ENCODE data around the gene SNX3. TPM values are rescaled to one million over a fixed set of nuclear protein-coding genes. Genes with fewer than 3 reads are reported as not detected.
"Not testable (repeated sequence)": the region's sequence is repeated elsewhere in the genome, so short reads cannot be mapped to it uniquely, and the experiment has no call there.

SNX3 gene
- polyA plus RNA-seq, 4 donors: 205 to 300 (median 248) TPM

GRCh38 chr6:108263371-108263770 is 2.5 kb upstream of the SNX3 start:
- no peak for DNase-seq (ENCODE audit: low read depth in 4 of 4, low spot score in 3 of 4)

GRCh38 chr6:108260126-108260808 is 573 bp downstream of the SNX3 start:
- DNase-seq (ENCODE audit: low read depth in 4 of 4, low spot score in 3 of 4): peak; percentile 24 to 41 (median 31)

DNA sequence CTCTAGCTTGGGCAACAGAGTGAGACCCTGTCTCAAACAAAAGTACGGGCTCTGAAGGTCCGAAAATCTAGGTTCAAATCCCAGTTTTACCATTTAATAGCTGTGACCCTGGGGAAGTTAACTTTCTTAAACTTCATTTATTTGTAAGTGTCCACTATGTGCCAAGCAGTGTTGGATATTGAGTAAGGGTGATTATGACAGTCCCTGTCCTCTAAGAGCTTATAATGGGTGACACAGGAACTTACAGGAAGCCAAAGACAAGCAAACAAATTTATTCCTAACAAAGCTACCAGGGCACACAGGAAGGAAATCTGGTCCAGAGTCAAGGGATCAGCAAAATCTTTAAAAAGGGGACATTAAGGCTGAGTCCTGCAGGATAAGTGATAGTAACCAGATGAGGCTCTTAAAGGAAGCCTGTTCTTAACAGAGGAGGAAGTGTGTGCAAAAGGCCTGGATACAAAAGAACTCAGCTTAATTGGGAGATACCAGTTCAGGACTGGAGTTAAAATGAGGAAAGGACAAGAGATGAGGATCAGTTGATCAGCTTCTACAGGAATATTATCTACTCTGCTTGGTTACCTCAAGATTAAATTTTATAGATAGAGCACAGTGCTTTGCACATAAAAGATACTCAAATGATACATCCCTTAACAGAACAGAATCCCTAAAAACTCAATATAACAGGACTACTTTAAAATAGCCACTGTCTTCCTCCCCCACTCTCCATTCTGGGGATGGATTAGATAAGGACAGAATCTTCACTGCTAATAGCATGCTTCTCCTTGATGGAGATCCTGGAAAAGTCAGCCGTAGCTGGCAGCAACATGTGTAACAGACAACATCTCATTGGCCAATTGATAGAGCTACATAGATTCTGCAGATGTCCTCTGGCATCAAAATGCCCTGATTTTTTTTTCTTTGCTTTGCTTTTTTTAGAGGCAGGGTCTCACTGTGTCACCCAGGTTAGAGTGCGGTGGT is 6.1 kb downstream of the SNX3 start:
- no peak for DNase-seq (ENCODE audit: low read depth in 4 of 4, low spot score in 3 of 4)

GRCh38 chr6:108253241-108253640 is 7.6 kb downstream of the SNX3 start:
- DNase-seq (ENCODE audit: low read depth in 4 of 4, low spot score in 3 of 4): no peak

- DNase-seq (ENCODE audit: low read depth in 4 of 4, low spot score in 3 of 4): no peak
Measured at GRCh38 chr6:108252055-108252454, 8.8 kb downstream of the SNX3 start.

DNA sequence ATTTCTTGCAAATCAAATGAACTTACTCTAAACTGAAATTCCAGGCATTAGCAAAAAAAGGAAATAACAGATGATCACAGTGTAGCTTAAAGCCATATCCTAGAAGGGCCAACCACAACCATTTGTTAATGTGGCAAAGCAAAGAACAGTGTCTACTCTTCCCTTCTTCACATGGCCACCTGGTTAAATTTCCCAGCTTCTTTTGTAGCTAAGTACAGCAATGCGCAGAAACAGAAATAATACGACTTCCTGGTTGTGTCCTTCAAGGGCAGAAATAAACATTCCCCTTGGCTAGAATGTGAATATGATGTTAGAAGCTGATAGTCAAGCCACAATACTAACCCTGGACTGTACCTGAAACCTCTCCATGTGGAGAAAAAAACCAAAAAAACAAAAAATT is 9.6 kb downstream of the SNX3 start:
- no peak for DNase-seq (ENCODE audit: low read depth in 4 of 4, low spot score in 3 of 4)

- no peak for DNase-seq (ENCODE audit: low read depth in 4 of 4, low spot score in 3 of 4)
Measured at GRCh38 chr6:108250240-108250866, 10.5 kb downstream of the SNX3 start.

DNA sequence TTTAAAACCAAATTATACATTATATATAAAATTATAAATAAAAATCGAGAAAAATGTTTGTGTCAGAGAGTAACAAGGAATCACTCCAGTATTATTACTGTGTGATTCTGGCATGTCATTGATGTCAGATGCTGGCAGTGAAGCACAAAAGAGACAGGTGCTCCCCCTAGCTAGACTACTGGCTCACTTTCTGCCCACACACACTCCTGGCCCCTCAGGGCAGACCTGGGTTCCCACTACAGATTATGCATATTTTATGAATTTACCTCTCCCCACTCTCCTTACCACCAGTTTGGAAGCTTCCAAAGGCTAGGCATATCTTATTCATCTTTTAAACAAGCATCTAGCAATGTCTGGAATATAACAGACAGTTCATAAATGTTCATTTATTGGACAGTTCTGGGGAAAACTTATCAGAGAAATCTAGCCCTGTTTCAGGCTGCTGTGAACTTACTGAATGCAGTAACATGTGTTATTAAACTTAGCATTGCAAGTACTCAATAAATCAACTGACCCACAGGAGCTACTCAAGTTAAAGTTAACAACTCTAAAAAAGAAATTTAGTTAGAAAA is 12.8 kb downstream of the SNX3 start:
- no peak for DNase-seq (ENCODE audit: low read depth in 4 of 4, low spot score in 3 of 4)

DNA sequence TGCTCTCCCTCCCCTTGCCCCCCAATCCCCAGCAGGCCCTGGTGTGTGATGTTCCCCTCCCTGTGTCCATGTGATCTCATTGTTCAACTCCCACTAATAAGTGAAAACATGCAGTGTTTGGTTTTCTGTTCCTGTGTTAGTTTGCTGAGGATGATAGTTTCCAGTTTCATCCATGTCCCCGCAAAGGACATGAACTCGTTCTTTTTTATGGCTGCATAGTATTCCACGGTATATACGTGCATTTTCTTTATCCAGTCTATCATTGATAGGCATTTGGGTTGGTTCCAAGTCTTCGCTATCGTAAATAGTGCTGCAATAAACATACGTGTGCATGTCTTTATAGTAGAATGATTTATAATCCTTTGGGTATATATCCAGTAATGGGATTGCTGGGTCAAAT is 15.7 kb downstream of the SNX3 start:
- DNase-seq (ENCODE audit: low read depth in 4 of 4, low spot score in 3 of 4): not testable (repeated sequence)

DNA sequence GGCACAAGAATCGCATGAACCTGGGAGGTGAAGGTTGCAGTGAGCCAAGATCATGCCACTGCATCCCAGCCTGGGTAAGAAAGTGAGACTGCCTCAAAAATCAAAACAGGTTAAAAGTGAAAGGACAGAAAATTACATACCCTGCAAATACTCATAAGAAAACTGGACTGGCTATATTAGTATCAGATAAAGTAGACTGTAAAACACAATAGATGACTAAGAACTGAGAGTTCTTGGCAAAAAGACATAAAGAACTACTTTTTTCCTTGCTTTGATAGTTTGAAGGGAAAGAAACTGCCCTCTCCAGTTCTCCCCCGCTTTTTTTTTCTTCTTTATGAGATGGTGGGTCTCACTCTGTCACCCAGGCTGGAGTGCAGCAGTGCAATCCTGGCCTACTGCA is 17.0 kb downstream of the SNX3 start:
- DNase-seq (ENCODE audit: low read depth in 4 of 4, low spot score in 3 of 4): no peak

DNA sequence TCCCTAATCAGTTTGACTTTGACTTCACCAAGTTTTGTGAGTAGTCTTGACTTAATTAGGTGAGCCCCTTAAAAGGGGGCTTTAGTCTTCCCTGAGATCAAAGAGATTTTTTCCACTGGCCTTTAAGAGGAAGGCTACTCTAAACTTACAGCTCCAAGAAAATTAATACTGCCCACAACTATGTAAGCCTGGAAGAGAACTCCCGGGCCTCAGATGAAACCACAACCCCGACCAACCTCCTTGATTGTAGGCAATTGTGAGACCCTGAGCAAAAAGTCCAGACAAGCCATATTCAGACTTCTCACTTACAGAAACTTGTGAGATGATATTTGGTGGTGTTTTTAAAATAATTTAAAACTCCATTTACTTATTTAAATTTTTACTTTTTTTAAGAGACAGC is 18.1 kb downstream of the SNX3 start:
- DNase-seq (ENCODE audit: low read depth in 4 of 4, low spot score in 3 of 4): no peak

GRCh38 chr6:108242259-108242658 is 18.6 kb downstream of the SNX3 start:
- no peak for DNase-seq (ENCODE audit: low read depth in 4 of 4, low spot score in 3 of 4)

DNA sequence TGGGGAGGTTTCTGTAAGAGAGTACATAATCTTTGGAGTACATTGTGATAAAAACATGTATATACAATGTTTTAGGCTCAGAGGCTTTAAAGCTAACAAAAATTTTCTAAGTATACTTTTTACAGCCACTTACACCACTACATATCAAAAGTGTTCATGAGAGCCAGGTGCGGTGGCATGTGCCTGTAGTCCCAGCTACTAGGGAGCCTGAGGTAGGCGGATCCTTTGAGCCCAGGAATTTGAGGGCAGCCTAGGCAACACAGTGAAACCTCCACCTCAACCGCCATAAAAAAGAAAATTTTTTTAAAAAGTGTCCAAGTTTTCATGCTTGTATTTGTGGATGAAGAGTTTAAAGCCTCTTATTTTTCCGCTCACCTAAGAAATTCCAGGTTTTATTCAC is 22.5 kb downstream of the SNX3 start:
- DNase-seq (ENCODE audit: low read depth in 4 of 4, low spot score in 3 of 4): no peak

- DNase-seq (ENCODE audit: low read depth in 4 of 4, low spot score in 3 of 4): no peak
Measured at GRCh38 chr6:108236791-108237190, 24.0 kb downstream of the SNX3 start.

DNA sequence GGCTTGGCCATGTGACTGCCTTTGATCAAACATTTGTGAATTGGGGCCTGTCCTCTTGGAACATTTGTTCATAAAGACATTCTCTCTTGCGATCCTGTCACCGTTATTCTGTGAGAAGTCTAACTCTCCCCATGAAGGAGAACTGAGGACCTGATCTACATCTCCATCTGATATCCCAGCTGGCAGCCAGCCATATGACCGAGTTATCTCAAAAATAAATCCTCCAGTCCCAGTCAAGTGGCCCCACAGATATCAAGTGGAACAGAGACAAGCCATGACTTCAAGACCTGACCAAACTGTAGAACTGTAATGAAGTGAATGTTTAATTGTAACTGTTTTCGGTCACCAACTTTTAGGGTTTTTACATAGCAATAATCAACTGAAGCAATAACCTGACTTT is 25.7 kb downstream of the SNX3 start:
- no peak for DNase-seq (ENCODE audit: low read depth in 4 of 4, low spot score in 3 of 4)

GRCh38 chr6:108228416-108228815 is 32.4 kb downstream of the SNX3 start:
- no peak for DNase-seq (ENCODE audit: low read depth in 4 of 4, low spot score in 3 of 4)

DNA sequence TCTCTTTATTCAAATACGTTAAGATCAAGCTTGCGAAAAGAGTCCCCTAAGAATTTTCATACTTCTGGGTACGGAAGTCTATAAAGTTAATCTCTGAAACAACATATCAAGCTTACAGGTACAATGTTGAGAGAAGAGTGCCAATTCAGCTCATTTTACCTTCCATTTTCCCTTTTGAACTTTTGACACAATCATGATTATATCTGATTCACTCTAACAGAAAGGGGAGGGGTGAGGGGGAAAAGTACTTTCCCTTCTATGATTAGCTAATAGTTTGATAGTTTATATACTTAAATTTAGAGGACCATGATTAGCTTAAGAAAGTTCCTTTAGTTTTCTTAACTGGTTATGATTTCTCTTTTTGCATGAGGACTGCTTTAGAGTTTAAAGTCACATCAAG is 33.5 kb downstream of the SNX3 start:
- DNase-seq (ENCODE audit: low read depth in 4 of 4, low spot score in 3 of 4): no peak

GRCh38 chr6:108222504-108222903 is 38.3 kb downstream of the SNX3 start:
- no peak for DNase-seq (ENCODE audit: low read depth in 4 of 4, low spot score in 3 of 4)

GRCh38 chr6:108222064-108222463 is 38.8 kb downstream of the SNX3 start:
- no peak for DNase-seq (ENCODE audit: low read depth in 4 of 4, low spot score in 3 of 4)

DNA sequence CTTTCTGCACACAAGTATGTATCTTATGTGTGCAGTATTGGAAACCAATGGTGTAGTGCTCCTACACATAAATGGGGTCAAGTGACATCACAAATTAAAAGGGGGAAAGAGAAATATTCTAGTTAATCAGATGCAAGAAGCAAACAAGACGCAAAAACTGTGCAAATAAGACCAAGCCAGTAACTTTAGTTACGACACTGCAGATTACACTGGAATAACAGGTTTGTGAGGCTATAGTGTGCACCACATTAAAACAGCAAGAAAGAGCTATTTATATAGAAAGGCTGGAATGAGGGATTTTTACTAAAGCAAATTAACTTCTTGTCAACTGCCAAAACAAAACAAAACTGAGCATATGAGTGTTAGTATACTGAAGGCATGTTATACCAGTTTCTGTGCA is 49.2 kb downstream of the SNX3 start:
- DNase-seq (ENCODE audit: low read depth in 4 of 4, low spot score in 3 of 4): no peak

- no peak for DNase-seq (ENCODE audit: low read depth in 4 of 4, low spot score in 3 of 4)
Measured at GRCh38 chr6:108210556-108210955, 50.3 kb downstream of the SNX3 start.

Data from left renal pelvis (tissue), 4 donors.